H1 (cell line): Measurements from ENCODE around the gene EML4. TPM values are rescaled to one million over a fixed set of nuclear protein-coding genes. Genes with fewer than 3 reads are reported as not detected.

Experiments used
- RBBP5 ChIP-seq: IDR thresholded peaks from 2 replicates; pipeline ENCODE4 v1.7.1; 2012; ENCODE audit warnings: low read depth, mild to moderate bottlenecking, inconsistent platforms, low read length, moderate library complexity, borderline replicate concordance
- RXRA ChIP-seq: IDR thresholded peaks from 2 replicates; pipeline ENCODE4 v1.6.1; 2011; ENCODE audit warnings: low read depth, mild to moderate bottlenecking, low read length, moderate library complexity; ENCODE audit not compliant: insufficient read depth
- SAP30 ChIP-seq: fragments of 300-600 bp; sonication (generic); IDR thresholded peaks from 2 replicates; pipeline ENCODE4 v1.7.1; 2012; ENCODE audit warnings: low read length, moderate library complexity, mild to moderate bottlenecking, inconsistent platforms; ENCODE audit not compliant: insufficient read depth, insufficient replicate concordance
- polyA plus RNA-seq, 7 experiments: library from polyadenylated mRNA; depleted of rRNA in 3 of 7; stranded (reverse) in 5 of 7; unstranded in 2 of 7; fragments of >200 nt in 5 of 7; fragments of 200-250 nt in 2 of 7; gene quantifications; 1 replicate in 5 of 7; 2 replicates in 1 of 7; 4 replicates in 1 of 7; pipeline versions ENCODE4 v1.2.1 to v1.2.3, GENCODE V29; 2011 to 2013; ENCODE audit warnings: missing spikeins in 2 of 7, mixed read lengths in 2 of 7
- total RNA-seq: library from RNA; stranded (reverse); fragmentation: NEBNext Ultra II Directional; extraction: Animal tissue kit (Norgen Biotek cat#: 25700); gene quantifications from 2 replicates; pipeline ENCODE4 v1.2.1, GENCODE V29; 2021

EML4 gene
- total and polyA plus RNA-seq, 2 of the 8 experiments (the other 6 are each of a cell fraction or from before 2014, with no cell fraction given) = 50.1 to 104 TPM

GRCh38 chr2:42371611-42372473 is 202.7 kb downstream of the EML4 start (continued):
- TF ChIP-seq SAP30 (no peak), RBBP5 (no peak), RXRA (no peak)
